Activated B cell treated with CpG ODN at 0.5 μM for 24 hours (primary cell): Measurements from ENCODE around the gene DCST1. TPM values are rescaled to one million over a fixed set of nuclear protein-coding genes. Genes with fewer than 3 reads are reported as not detected.

Experiments
- ATAC-seq: fragments of 200-7000 bp; cut with Tn5 transposase; one replicate; pipeline ENCODE4 v1.10.0; 2021; ENCODE audit warnings: low read depth, mild to moderate bottlenecking, moderate library complexity
- CTCF ChIA-PET: fragments of 350-600 bp; sonication (Branson Sonifier 250); formaldehyde crosslinking; loops from one replicate; lab custom pipeline; 2021; ENCODE audit warnings: antibody characterized with exemption; lab: Charles Lee
- POLR2A ChIA-PET: fragments of 350-600 bp; sonication (Branson Sonifier 250); formaldehyde crosslinking; loops from one replicate; lab custom pipeline; 2021; ENCODE audit warnings: antibody characterized with exemption; lab: Charles Lee
- DNase-seq: peaks from one replicate; pipeline ENCODE4 v3.0.0; 2022
- H3K27ac Mint-ChIP-seq: one replicate; pipeline ENCODE4 v1.8.0; 2020; ENCODE audit warnings: mixed read lengths
- H3K27me3 Mint-ChIP-seq: one replicate; pipeline ENCODE4 v1.8.0; 2021; ENCODE audit warnings: mixed read lengths
- H3K36me3 Mint-ChIP-seq: one replicate; pipeline ENCODE4 v1.8.0; 2021; ENCODE audit warnings: low read depth, mixed read lengths
- H3K4me1 Mint-ChIP-seq: one replicate; pipeline ENCODE4 v1.8.0; 2021; ENCODE audit warnings: mixed read lengths
- H3K4me3 Mint-ChIP-seq: one replicate; pipeline ENCODE4 v1.8.0; 2020; ENCODE audit warnings: mild to moderate bottlenecking, mixed read lengths
- H3K9me3 Mint-ChIP-seq: one replicate; pipeline ENCODE4 v1.8.0; 2020; ENCODE audit warnings: mixed read lengths
- CTCF ChIP-seq: fragments of 200-600 bp; IDR thresholded peaks from one replicate; pipeline ENCODE4 v1.8.0; 2022; ENCODE audit warnings: antibody characterized with exemption, mild to moderate bottlenecking
- intact Hi-C: fragments of 100-400 bp; cut with micrococcal nuclease; formaldehyde crosslinking; loops from one replicate; pipeline ENCODE4 v1.15.1; 2024
- total RNA-seq: library from RNA; stranded (reverse); gene quantifications from 2 replicates; pipeline ENCODE4 v1.2.3, GENCODE V29; 2022

DCST1 gene
- total RNA-seq, 1 donor from 2014 or later, result not detected

DNA sequence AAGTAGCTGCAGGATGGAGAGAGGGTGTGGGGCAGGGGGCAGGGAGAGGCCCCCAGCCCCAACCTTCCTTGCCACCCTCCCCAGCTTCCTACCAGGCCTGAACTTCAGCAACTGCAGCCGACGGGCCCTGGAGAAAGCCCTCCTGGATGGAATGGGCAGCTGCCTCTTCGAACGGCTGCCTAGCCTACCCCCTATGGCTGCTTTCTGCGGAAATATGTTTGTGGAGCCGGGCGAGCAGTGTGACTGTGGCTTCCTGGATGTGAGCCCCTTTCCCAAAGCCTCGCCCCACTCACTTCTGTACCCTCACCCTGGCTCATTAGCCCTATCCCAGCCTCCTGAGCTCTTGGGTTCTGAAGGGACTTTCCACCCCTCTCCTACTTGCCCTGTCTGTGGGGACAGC, 23.5 kb downstream of the DCST1 start:
- peaks cover 7% of the 10 kb centered on the region for H3K36me3 Mint-ChIP-seq
- no peaks in the 10 kb centered on the region for H3K27me3 Mint-ChIP-seq
- peaks cover 21% of the 10 kb centered on the region for H3K4me1 Mint-ChIP-seq
- H3K4me3 Mint-ChIP-seq, result no peak overlapping the region
- POLR2A ChIA-PET, result interaction anchor here (0.6 kb wide), 1 partner anchor 449 kb away, joined by 5 read pairs; no protein-coding TSS in a partner anchor
- DNase-seq (no peak), ATAC-seq (no peak)
- H3K27ac Mint-ChIP-seq, result no peak overlapping the region
- intact Hi-C loops, result no loop called here
- H3K9me3 Mint-ChIP-seq, result no peaks in the 10 kb centered on the region
- TF ChIP-seq CTCF, result no peak
- CTCF ChIA-PET, result interaction anchor here (9.2 kb wide), 1 partner anchor 12 kb away, joined by 101 read pairs; no protein-coding TSS in a partner anchor

GRCh38 chr1:155057788-155058211, 24.2 kb downstream of the DCST1 start:
- CTCF ChIA-PET, result interaction anchor here (3.0 to 9.2 kb wide), 2 partner anchors 13 to 27 kb away, joined by 15 to 101 read pairs; no protein-coding TSS in a partner anchor

DNA sequence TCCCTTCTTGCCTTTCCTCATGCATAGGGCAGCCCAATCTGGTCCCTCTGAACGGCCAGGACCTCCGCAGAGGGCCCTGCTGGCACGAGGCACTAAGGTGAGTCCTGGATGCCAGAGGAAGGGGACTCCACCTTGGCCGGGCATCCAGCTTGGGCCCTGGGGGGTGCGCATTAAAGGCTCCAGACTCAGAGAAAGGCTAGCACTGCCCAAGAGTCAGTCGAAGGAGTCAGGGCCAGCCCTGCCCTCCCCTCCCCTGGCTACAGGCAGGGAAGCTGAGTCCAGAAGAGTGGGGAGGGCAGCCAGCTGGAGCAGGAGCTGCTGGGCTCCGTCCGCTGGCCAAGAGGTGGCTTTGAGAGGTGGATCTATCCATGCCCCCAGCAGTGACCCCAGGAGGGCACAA, 27.1 kb downstream of the DCST1 start:
- Mint-ChIP-seq H3K4me3 (no peak overlapping the region), H3K4me1 (peaks cover 35% of the 10 kb centered on the region), H3K9me3 (no peaks in the 10 kb centered on the region), H3K27me3 (no peaks in the 10 kb centered on the region), H3K36me3 (peaks cover 7% of the 10 kb centered on the region), H3K27ac (no peak overlapping the region)
- no peak for TF ChIP-seq CTCF
- CTCF ChIA-PET, result interaction anchor here (0.9 to 9.2 kb wide), 10 partner anchors 9 to 582 kb away, joined by 3 to 101 read pairs (median 8); partner anchors contain the start of gene ADAM15
- intact Hi-C loops, result loop anchor here (1.0 to 5.0 kb wide), 11 partner anchors 9 to 733 kb away; partner anchors contain the start of genes ADAM15, ADAR, ATP8B2 and PYGO2
- no peak for DNase-seq
- POLR2A ChIA-PET, result interaction anchor here (0.7 to 4.4 kb wide), 4 partner anchors 10 to 1138 kb away, joined by 3 to 54 read pairs (median 7); partner anchors contain the start of gene GATAD2B
- no peak for ATAC-seq

More at GRCh38 chr1:155057788-155058211, 24.2 kb downstream of the DCST1 start:
- intact Hi-C loops, result no loop called here
- Mint-ChIP-seq H3K9me3 (no peaks in the 10 kb centered on the region), H3K27me3 (no peaks in the 10 kb centered on the region), H3K4me3 (no peak overlapping the region), H3K36me3 (peaks cover 7% of the 10 kb centered on the region), H3K4me1 (peaks cover 20% of the 10 kb centered on the region), H3K27ac (no peak overlapping the region)
- DNase-seq (no peak), ATAC-seq (no peak)
- POLR2A ChIA-PET, result no interaction called here
- TF ChIP-seq CTCF, result no peak

DNA sequence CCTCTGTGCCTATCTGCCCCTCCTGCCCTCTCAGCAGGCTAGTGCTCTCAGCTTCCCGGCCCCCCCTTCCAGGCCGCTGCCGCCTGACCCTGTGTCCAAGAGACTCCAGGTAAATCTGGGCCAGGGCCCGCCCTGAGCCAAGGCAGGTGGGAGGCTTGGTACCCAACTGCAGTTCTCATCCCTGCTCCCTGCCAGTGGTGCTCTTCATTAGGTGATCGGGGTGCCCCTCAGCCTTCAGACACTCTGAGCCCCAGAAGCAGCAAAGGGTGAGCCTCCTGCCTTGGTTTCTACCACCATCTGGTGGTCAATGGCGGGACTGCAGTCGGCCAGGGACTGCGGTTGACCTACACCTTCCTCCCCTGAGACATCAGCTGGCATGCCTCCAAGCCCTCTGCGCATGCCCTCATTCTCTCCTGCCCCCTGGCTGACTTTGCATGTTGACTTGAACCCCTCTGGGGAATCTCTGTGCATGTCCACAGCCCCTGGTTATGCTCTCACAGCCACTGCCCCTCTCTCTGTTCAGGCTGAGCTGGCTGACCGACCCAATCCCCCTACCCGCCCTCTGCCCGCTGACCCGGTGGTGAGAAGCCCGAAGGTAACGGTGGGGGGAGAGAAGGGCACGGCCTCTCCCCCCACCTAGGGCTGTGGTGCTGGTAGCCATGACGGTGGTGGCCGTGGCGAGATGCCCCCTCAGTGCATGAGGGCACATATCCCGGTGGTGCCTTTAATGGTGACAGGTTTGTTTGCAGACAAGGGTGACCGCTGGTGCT, 27.9 kb downstream of the DCST1 start:
- ATAC-seq (peak; percentile 68), DNase-seq (peak; percentile 99)
- intact Hi-C loops, result loop anchor here (1.0 to 5.0 kb wide), 12 partner anchors 10 to 734 kb away; partner anchors contain the start of genes ADAM15, ADAR, ATP8B2 and PYGO2
- Mint-ChIP-seq H3K4me3 (peak overlapping the region; percentile 72), H3K36me3 (peaks cover 10% of the 10 kb centered on the region), H3K4me1 (peaks cover 41% of the 10 kb centered on the region), H3K27ac (peak overlapping the region; percentile 42), H3K27me3 (no peaks in the 10 kb centered on the region), H3K9me3 (no peaks in the 10 kb centered on the region)
- ChIA-PET POLR2A (interaction anchor here (0.5 to 4.4 kb wide), 17 partner anchors 9 to 1139 kb away, joined by 3 to 54 read pairs (median 4); partner anchors contain the start of genes ADAM15, CKS1B, CLK2 and FLAD1), CTCF (interaction anchor here (0.5 to 9.2 kb wide), 30 partner anchors 9 to 583 kb away, joined by 3 to 101 read pairs (median 4); partner anchors contain the start of genes ADAM15, EFNA3, FLAD1 and KRTCAP2)
- TF ChIP-seq CTCF, result peak; percentile 28
